ENCODE measurements around the gene LAMA4.

Gene LAMA4

GRCh38 chr6:112188906-112189305 lies 65.5 kb downstream of the LAMA4 start:
- H3K27me3 ChIP-seq: no peaks in the 10 kb centered on the region
- H3K9me3 ChIP-seq: no peaks in the 10 kb centered on the region
- no peak overlapping the region for H3K27ac ChIP-seq
- TF ChIP-seq CTCF (IDR thresholded peaks at IDR 0.05): no peak
- H3K4me1 ChIP-seq: peaks cover 0 to 32% (median 19%) of the 10 kb centered on the region in 4 donors
- intact Hi-C loops (cut with DNase I; ENCODE audit: low total_unique reads): loop anchor here (10.0 kb wide), 1 partner anchor 96 kb away; no protein-coding TSS in a partner anchor
- H3K4me3 ChIP-seq: no peak overlapping the region
- peaks cover 9 to 48% (median 15%) of the 10 kb centered on the region in 3 donors for H3K36me3 ChIP-seq
- DNase-seq: no peak

- Histone ChIP-seq H3K4me3 (no peak overlapping the region), H3K9me3 (no peaks in the 10 kb centered on the region), H3K36me3 (peaks cover 9 to 48% (median 15%) of the 10 kb centered on the region in 3 donors), H3K27me3 (no peaks in the 10 kb centered on the region), H3K27ac (no peak overlapping the region), H3K4me1 (peaks cover 0 to 26% (median 8%) of the 10 kb centered on the region in 4 donors)
- no peak for DNase-seq
- TF ChIP-seq CTCF (IDR thresholded peaks at IDR 0.05): no peak
- intact Hi-C loops (cut with DNase I; ENCODE audit: low total_unique reads): loop anchor here (10.0 kb wide), 1 partner anchor 97 kb away; no protein-coding TSS in a partner anchor
Measured at GRCh38 chr6:112187736-112188135, 66.6 kb downstream of the LAMA4 start.

GRCh38 chr6:112184951-112185350 lies 69.4 kb downstream of the LAMA4 start:
- no peaks in the 10 kb centered on the region for H3K9me3 ChIP-seq
- H3K27ac ChIP-seq: no peak overlapping the region
- H3K4me3 ChIP-seq: no peak overlapping the region
- DNase-seq: no peak
- no peaks in the 10 kb centered on the region for H3K27me3 ChIP-seq
- H3K36me3 ChIP-seq: peaks cover 9 to 40% (median 15%) of the 10 kb centered on the region in 3 donors
- intact Hi-C loops (cut with DNase I; ENCODE audit: low total_unique reads): loop anchor here (10.0 kb wide), 1 partner anchor 100 kb away; no protein-coding TSS in a partner anchor
- no peak for TF ChIP-seq CTCF (IDR thresholded peaks at IDR 0.05)
- peaks cover 0 to 12% (median 3%) of the 10 kb centered on the region in 4 donors for H3K4me1 ChIP-seq

GRCh38 chr6:112183271-112183671 lies 71.1 kb downstream of the LAMA4 start:
- Histone ChIP-seq H3K27me3 (no peaks in the 10 kb centered on the region), H3K9me3 (no peaks in the 10 kb centered on the region), H3K36me3 (peaks cover 7 to 31% (median 9%) of the 10 kb centered on the region in 3 donors), H3K4me3 (no peak overlapping the region), H3K27ac (peak overlapping the region; percentile 22 to 27), H3K4me1 (peaks cover 0 to 6% (median 0%) of the 10 kb centered on the region in 4 donors)
- no peak for TF ChIP-seq CTCF (IDR thresholded peaks at IDR 0.05)
- intact Hi-C loops (cut with DNase I; ENCODE audit: low total_unique reads): loop anchor here (10.0 kb wide), 1 partner anchor 102 kb away; no protein-coding TSS in a partner anchor
- no peak for DNase-seq

- Histone ChIP-seq H3K27ac (no peak overlapping the region), H3K4me3 (no peak overlapping the region), H3K4me1 (peaks cover 0 to 6% (median 0%) of the 10 kb centered on the region in 4 donors), H3K36me3 (peaks cover 4 to 17% (median 13%) of the 10 kb centered on the region in 3 donors), H3K27me3 (no peaks in the 10 kb centered on the region), H3K9me3 (no peaks in the 10 kb centered on the region)
- no peak for DNase-seq
- TF ChIP-seq CTCF (IDR thresholded peaks at IDR 0.05): no peak
- intact Hi-C loops (cut with DNase I; ENCODE audit: low total_unique reads): loop anchor here (2.0 to 10.0 kb wide), 2 partner anchors 104 to 132 kb away; no protein-coding TSS in a partner anchor
Measured at GRCh38 chr6:112181130-112181529, 73.2 kb downstream of the LAMA4 start.
